ENCODE data around the gene RALGAPA2.
"Not testable (repeated sequence)": the region's sequence is repeated elsewhere in the genome, so short reads cannot be mapped to it uniquely, and the experiment has no call there.

The RALGAPA2 gene

GRCh38 chr20:20360464-20360863 lies 352.0 kb downstream of the RALGAPA2 start:
- DNase-seq = no peak

DNA sequence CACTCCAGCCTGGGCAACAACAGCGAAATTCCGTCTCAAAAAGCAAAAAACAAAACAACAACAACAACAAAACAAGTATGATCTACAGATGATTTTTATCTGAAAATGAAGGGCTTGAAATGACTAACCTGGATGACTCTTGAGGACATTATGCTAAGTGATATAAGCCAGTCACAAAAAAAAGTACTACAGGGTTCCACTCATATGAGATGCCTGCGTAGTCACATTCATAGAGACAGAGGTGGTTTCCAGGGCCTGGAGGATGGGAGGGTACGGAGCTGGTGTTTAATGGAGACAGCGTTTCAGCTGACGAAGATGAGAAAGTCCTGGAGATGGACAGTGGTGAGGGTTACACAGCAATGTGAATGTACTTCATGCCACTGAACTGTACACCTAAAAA lies 352.8 kb downstream of the RALGAPA2 start:
- DNase-seq = no peak

GRCh38 chr20:20358801-20359200 lies 353.6 kb downstream of the RALGAPA2 start:
- no peak for DNase-seq

- DNase-seq = not testable (repeated sequence)
These were observed 356.9 kb downstream of the RALGAPA2 start for GRCh38 chr20:20355503-20355902.

DNA sequence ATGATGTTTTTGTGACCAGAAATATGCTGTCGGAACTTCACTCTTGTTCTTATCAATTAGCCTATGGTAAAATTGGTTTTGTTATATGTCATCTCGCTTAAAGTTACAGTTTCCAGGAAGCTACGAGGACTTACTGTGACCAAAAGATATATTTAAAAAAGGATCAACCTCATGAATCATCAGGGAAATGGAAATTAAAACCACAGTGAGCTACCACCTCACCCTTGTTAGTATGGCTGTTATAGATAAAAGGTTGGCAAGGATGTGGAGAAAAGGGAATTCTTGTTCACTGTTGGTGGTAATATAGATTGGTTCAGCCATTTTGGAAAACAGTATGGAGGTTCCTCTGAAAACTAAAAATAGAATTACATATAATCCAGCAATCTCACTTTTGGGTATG lies 358.9 kb downstream of the RALGAPA2 start:
- DNase-seq = no peak

DNA sequence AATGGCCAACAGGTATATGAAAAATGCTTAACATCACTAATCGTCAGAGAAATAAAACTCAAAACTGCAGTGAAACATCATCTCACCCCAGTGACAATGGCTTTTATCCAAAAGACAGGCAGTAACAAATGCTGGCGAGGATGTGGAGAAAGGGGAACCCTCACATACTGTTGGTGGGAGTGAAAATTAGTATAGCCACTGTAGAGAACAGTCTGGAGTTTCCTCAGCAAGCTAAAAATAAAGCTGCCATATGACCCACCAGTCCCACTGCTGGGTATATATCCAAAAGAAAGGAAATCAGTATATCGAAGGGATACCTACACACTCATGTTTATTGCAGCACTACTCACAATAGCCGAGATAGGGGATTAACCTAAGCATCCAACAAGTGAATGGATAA lies 368.0 kb downstream of the RALGAPA2 start:
- DNase-seq = no peak

GRCh38 chr20:20343932-20344331 lies 368.5 kb downstream of the RALGAPA2 start:
- DNase-seq = no peak
